Liver (tissue), 9 donors: ENCODE data around the gene EPHB4. TPM values are rescaled to one million over a fixed set of nuclear protein-coding genes. Genes with fewer than 3 reads are reported as not detected.

ENCODE experiments used
- DNase-seq: peaks from one replicate; pipeline ENCODE4 v3.0.0-alpha.2; 2017; ENCODE audit warnings: low spot score
- H3K27ac ChIP-seq, 2 donors: one replicate each; pipeline ENCODE4 v1.7.0; 2013; ENCODE audit warnings: inconsistent platforms in 2 of 2, low read length in 2 of 2, control low read depth in 1 of 2, low read depth in 1 of 2, mild to moderate bottlenecking in 1 of 2
- H3K27me3 ChIP-seq, 4 donors: one replicate each; pipeline versions ENCODE4 v1.6.1 to v1.7.0; 2013; ENCODE audit warnings: low read length in 3 of 4, inconsistent platforms in 1 of 4, mild to moderate bottlenecking in 1 of 4, moderate library complexity in 1 of 4; ENCODE audit not compliant: control insufficient read depth in 4 of 4, insufficient read depth in 4 of 4
- H3K36me3 ChIP-seq, 4 donors: one replicate each; pipeline versions ENCODE4 v1.6.1 to v1.7.0; 2013; ENCODE audit warnings: low read length in 3 of 4, mild to moderate bottlenecking in 3 of 4, low read depth in 1 of 4, moderate library complexity in 1 of 4; ENCODE audit not compliant: control insufficient read depth in 4 of 4, insufficient read depth in 3 of 4
- H3K4me1 ChIP-seq, 4 donors: one replicate each; pipeline versions ENCODE4 v1.6.1 to v1.7.0; 2013; ENCODE audit warnings: low read length in 3 of 4, mild to moderate bottlenecking in 3 of 4, moderate library complexity in 1 of 4; ENCODE audit not compliant: control insufficient read depth in 4 of 4, insufficient read depth in 4 of 4
- H3K4me3 ChIP-seq, 3 donors: one replicate each; pipeline versions ENCODE4 v1.6.1 to v1.7.0; 2013; ENCODE audit warnings: low read length in 3 of 3, control low read depth in 1 of 3, low read depth in 1 of 3, mild to moderate bottlenecking in 1 of 3
- H3K9ac ChIP-seq, 2 donors: one replicate each; pipeline ENCODE4 v1.7.0; 2013; ENCODE audit warnings: low read length in 2 of 2, mild to moderate bottlenecking in 2 of 2, moderate library complexity in 2 of 2, control low read depth in 1 of 2, low read depth in 1 of 2
- H3K9me3 ChIP-seq, 4 donors: one replicate each; pipeline versions ENCODE4 v1.6.1 to v1.7.0; 2013; ENCODE audit warnings: low read length in 3 of 4; ENCODE audit not compliant: control insufficient read depth in 4 of 4
- ATF3 ChIP-seq: IDR thresholded peaks from 2 replicates; pipeline ENCODE4 v1.6.1; 2016; ENCODE audit warnings: antibody characterized with exemption
- CTCF ChIP-seq: fragments of 150-350 bp; IDR thresholded peaks from 2 replicates; pipeline ENCODE4 v1.5.1; 2017; ENCODE audit warnings: improper control_type of control experiment, low read depth, low read length; ENCODE audit not compliant: missing input control
- FOXA1 ChIP-seq: IDR thresholded peaks from 2 replicates; pipeline ENCODE4 v1.6.1; 2016; ENCODE audit warnings: antibody characterized with exemption
- FOXA2 ChIP-seq: IDR thresholded peaks from 2 replicates; pipeline ENCODE4 v1.6.1; 2016; ENCODE audit warnings: antibody characterized with exemption
- HNF4G ChIP-seq: IDR thresholded peaks from 2 replicates; pipeline ENCODE4 v1.6.1; 2016; ENCODE audit warnings: antibody characterized with exemption
- MAX ChIP-seq: IDR thresholded peaks from 2 replicates; pipeline ENCODE4 v1.6.1; 2016; ENCODE audit warnings: antibody characterized with exemption
- NR2F2 ChIP-seq: IDR thresholded peaks from 2 replicates; pipeline ENCODE4 v1.6.1; 2016; ENCODE audit warnings: antibody characterized with exemption
- RAD21 ChIP-seq, 2 donors: IDR thresholded peaks; 2 replicates each; pipeline ENCODE4 v1.6.1; 2016; ENCODE audit warnings: antibody characterized with exemption in 2 of 2, mild to moderate bottlenecking in 2 of 2
- REST ChIP-seq: IDR thresholded peaks from 2 replicates; pipeline ENCODE4 v1.6.1; 2016; ENCODE audit warnings: antibody characterized with exemption, mild to moderate bottlenecking
- RXRA ChIP-seq, 2 donors: IDR thresholded peaks; 2 replicates each; pipeline ENCODE4 v1.6.1; 2017 to 2018; ENCODE audit warnings: antibody characterized with exemption in 2 of 2, mild to moderate bottlenecking in 1 of 2
- SP1 ChIP-seq: IDR thresholded peaks from 2 replicates; pipeline ENCODE4 v1.6.1; 2018; ENCODE audit warnings: antibody characterized with exemption, mild to moderate bottlenecking
- TAF1 ChIP-seq: conservative IDR thresholded peaks from 2 replicates; pipeline ENCODE4 v1.6.1; 2016; ENCODE audit warnings: antibody characterized with exemption, mild to moderate bottlenecking
- YY1 ChIP-seq: IDR thresholded peaks from 2 replicates; pipeline ENCODE4 v1.6.1; 2016; ENCODE audit warnings: antibody characterized with exemption, mild to moderate bottlenecking
- ZBTB33 ChIP-seq: IDR thresholded peaks from 2 replicates; pipeline ENCODE4 v1.6.1; 2016; ENCODE audit warnings: antibody characterized with exemption
- WGBS: extraction: QIAGEN DNeasy Blood & Tissue Kit; methylation state at CpG from one replicate; pipeline ENCODE4 v1.1.7; 2013; 5-methylcytosine and 5-hydroxymethylcytosine counted together
- polyA plus RNA-seq, 2 donors: library from polyadenylated mRNA; stranded (reverse) in 1 of 2; unstranded in 1 of 2; fragments of 200-250 nt in 1 of 2; fragments of >200 nt in 1 of 2; fragmentation: Nextera tagmentation in 1 of 2; extraction: Ambion mirVana in 1 of 2; gene quantifications; one replicate each; pipeline versions ENCODE4 v1.2.1 to v1.2.3, GENCODE V29; 2013 to 2015
- total RNA-seq, 2 donors: library from RNA; depleted of rRNA; stranded (reverse); fragments of >200 nt; gene quantifications; one replicate each; pipeline ENCODE4 v1.2.3, GENCODE V29; 2014
- donor health status: healthy.
- donor health status: healthy.
- donor health status: healthy.
- donor health status: healthy.
- donor health status: healthy.

The EPHB4 gene
- total and polyA plus RNA-seq, 4 donors: 14.4 to 53.0 (median 50.0) TPM

- Histone ChIP-seq H3K27ac (peak overlapping the region; percentile 92 to 99), H3K4me3 (no peak overlapping the region), H3K27me3 (no peaks in the 10 kb centered on the region), H3K9me3 (no peaks in the 10 kb centered on the region), H3K4me1 (peaks cover 13 to 36% (median 20%) of the 10 kb centered on the region in 4 donors), H3K9ac (no peak overlapping the region), H3K36me3 (peaks cover 2 to 10% (median 6%) of the 10 kb centered on the region in 4 donors)
- 72% methylated on average over 46 of the region's 46 CpGs for WGBS
- no peak for TF ChIP-seq MAX
- no peak for TF ChIP-seq NR2F2
- TF ChIP-seq SP1: no peak
- TF ChIP-seq HNF4G: no peak
- no peak for TF ChIP-seq YY1
- TF ChIP-seq RXRA (IDR thresholded peaks at IDR 0.05): no peak
- TF ChIP-seq ATF3: no peak
- no peak for TF ChIP-seq RAD21 (IDR thresholded peaks at IDR 0.05)
- no peak for DNase-seq
Measured at GRCh38 chr7:100865938-100866728, 38.8 kb upstream of the EPHB4 start.

- Histone ChIP-seq H3K27ac (no peak overlapping the region), H3K36me3 (peaks cover 1 to 4% (median 3%) of the 10 kb centered on the region in 4 donors), H3K9me3 (no peaks in the 10 kb centered on the region), H3K4me3 (no peak overlapping the region), H3K27me3 (no peaks in the 10 kb centered on the region), H3K9ac (no peak overlapping the region), H3K4me1 (peaks cover 13 to 36% (median 20%) of the 10 kb centered on the region in 4 donors)
- DNase-seq: no peak
- 82% methylated on average over 17 of the region's 17 CpGs for WGBS
- TF ChIP-seq HNF4G: no peak
- TF ChIP-seq TAF1: no peak
- TF ChIP-seq MAX: no peak
- TF ChIP-seq CTCF: no peak
- TF ChIP-seq FOXA2: no peak
- no peak for TF ChIP-seq ATF3
- TF ChIP-seq FOXA1: no peak
- no peak for TF ChIP-seq REST
- TF ChIP-seq NR2F2: no peak
- TF ChIP-seq ZBTB33: no peak
Measured at GRCh38 chr7:100865372-100865911, 38.1 kb upstream of the EPHB4 start.
